Activated CD4-positive, alpha-beta T cell treated with anti-CD3 and anti-CD28 coated beads for 1 hour (primary cell): ENCODE results near the gene JTB.

Source experiments
- DNase-seq: peaks from one replicate; pipeline ENCODE4 v3.0.0-alpha.2; 2020

Gene JTB

GRCh38 chr1:153953859-153954365 lies 23.6 kb downstream of the JTB start:
- no peak for DNase-seq

DNA sequence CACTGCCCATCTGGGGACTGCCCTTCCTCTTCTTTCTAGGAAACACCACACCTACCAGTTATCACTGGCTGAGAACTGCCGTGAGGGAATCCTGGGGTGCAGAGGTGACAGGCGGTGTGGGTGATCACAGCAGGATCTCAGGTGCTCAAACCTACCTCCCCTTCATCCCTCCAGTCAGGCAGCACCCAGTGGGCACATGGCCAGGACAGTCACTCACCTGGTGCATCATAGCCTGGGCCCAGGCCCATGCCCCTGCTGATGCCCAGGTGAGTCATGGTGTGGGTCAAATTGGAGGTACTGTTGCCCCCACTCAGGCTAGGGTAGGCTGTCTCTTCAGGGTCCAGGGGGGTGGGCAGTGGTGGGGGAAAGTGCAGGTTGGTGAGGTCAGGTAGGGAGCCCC lies 25.7 kb downstream of the JTB start:
- DNase-seq: no peak

- DNase-seq: no peak
Observed at GRCh38 chr1:153951183-153951582, 26.3 kb downstream of the JTB start.

DNA sequence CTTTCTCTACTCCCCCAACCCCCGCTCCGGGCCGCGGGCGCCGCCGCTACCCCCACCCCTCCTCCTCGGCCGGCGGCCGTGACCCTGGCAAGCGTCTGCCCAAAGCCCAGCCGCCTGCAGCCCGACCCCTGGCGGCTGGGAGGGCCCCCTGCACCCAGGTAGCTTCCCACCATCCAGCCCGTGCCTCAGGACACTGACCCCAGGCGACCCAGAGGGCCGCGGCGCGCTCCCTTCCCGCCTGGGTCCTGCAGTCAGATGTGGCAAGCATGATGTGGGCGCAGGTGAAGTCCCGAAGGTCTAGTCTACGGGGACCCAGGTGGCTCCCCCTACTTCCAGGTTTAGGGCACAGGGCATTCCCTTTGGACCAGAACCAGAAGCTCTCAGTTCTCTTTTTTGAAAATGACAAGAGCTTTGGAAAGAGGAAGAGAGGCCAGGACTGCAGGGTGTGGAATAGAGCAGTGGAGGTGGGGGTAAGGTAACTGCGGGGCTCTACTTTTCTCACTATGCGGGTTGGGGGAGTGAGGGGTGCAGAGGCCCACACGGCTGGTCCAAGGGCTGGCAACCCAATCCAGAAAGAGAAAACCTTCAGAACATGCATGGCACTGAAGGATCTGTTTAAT lies 30.7 kb downstream of the JTB start, which contains the start of gene DENND4B:
Gene DENND4B, minus strand, starts transcription at position 97 of the 620 bp plus-strand sequence. CDS start 2,344 bp downstream, outside the sequence.
- DNase-seq: peak; percentile 64

- DNase-seq: peak; percentile 56
Observed at GRCh38 chr1:153945795-153946621, 31.5 kb downstream of the JTB start.

- DNase-seq: peak; percentile 60
Observed at GRCh38 chr1:153945131-153945794, 32.2 kb downstream of the JTB start.

GRCh38 chr1:153944827-153945117 lies 32.7 kb downstream of the JTB start:
- no peak for DNase-seq

- DNase-seq: no peak
Observed at GRCh38 chr1:153944005-153944826, 33.3 kb downstream of the JTB start.

GRCh38 chr1:153942766-153943549 lies 34.5 kb downstream of the JTB start:
- no peak for DNase-seq

- DNase-seq: no peak
Observed at GRCh38 chr1:153941826-153942725, 35.4 kb downstream of the JTB start.

DNA sequence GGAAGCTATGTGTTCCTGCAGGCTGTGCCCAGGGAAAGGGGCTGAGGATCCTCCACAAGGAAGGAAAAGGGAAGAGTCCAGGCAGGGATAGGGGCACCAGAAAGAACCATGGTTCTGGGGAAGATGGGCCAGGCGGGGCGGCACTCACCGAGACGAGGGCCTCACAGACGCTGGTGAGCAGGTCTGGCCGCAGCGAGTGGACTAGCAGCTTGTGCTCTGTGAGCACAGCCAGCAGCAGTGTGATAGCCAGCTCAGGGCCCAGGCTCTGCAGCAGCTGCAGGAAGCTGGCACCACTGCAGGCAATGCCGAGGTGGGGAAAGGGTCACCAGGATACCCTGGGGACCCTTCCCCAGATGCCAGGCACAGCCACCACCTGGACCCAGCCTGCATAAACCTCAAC lies 36.7 kb downstream of the JTB start:
- DNase-seq: no peak

- no peak for DNase-seq
Observed at GRCh38 chr1:153939476-153939875, 38.0 kb downstream of the JTB start.

DNA sequence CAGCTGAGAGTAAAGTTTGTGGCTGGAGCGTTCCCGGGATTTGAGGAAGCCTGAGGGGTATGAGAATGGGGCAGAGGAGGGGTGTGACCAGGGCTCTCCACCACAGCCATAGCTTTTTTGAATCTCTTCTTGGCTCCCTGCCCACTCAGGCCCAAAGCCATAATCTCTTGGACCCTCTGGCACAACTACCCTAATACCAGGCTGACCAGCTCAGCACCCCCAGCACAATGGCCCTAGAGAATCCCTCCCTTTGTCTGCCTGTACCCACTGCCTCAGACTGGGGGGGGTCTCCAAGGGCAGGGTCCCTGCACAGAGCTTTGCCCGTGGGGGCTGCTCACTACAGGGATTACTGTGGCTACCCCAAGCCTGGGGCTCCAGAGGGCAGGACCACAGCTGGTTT lies 38.5 kb downstream of the JTB start:
- DNase-seq: no peak

GRCh38 chr1:153937331-153937730 lies 40.1 kb downstream of the JTB start:
- DNase-seq: no peak

- DNase-seq: no peak
Observed at GRCh38 chr1:153936011-153936802, 41.3 kb downstream of the JTB start.

DNA sequence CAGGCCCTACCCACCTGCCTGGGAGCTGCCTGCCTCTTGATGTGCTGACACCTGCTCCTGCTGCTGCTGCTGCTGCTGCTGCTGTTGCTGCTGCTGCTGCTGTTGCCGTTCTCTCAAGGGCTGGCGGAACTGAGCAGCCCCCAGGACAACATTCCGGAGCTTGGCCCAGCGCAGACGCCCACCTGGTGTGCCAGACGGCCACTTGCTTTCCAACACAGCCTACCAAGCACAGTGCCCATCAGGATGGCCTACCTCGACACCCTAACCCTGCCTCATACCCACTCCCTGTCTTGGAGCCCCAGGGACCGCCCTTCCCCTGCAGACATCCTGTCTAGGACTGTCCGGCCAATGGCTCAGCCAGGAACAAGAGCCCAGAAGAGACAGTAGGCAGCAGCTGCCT lies 42.7 kb downstream of the JTB start:
- no peak for DNase-seq

GRCh38 chr1:153933955-153934354 lies 43.5 kb downstream of the JTB start:
- DNase-seq: no peak

GRCh38 chr1:153933430-153933829 lies 44.0 kb downstream of the JTB start:
- no peak for DNase-seq

- DNase-seq: no peak
Observed at GRCh38 chr1:153932156-153933131, 45.0 kb downstream of the JTB start.
